ENCODE data around the gene TCF7L1.
"Not testable (repeated sequence)": the region's sequence is repeated elsewhere in the genome, so short reads cannot be mapped to it uniquely, and the experiment has no call there.

The TCF7L1 gene

GRCh38 chr2:85209887-85210286 is 76.7 kb downstream of the TCF7L1 start:
- H3K4me3 ChIP-seq (ENCODE audit: low read depth, low read length) = no peak overlapping the region
- DNase-seq (ENCODE audit: low read depth) = no peak
- TF ChIP-seq CTCF (IDR thresholded peaks at IDR 0.05; ENCODE audit: low read depth, low read length, missing control alignments) = no peak

- no peak for DNase-seq (ENCODE audit: low read depth)
- no peak for TF ChIP-seq CTCF (IDR thresholded peaks at IDR 0.05; ENCODE audit: low read depth, low read length, missing control alignments)
- no peak overlapping the region for H3K4me3 ChIP-seq (ENCODE audit: low read depth, low read length)
These were observed 77.3 kb downstream of the TCF7L1 start for GRCh38 chr2:85210511-85210910.

- not testable (repeated sequence) for H3K4me3 ChIP-seq (ENCODE audit: low read depth, low read length); DNase-seq (ENCODE audit: low read depth)
These were observed 78.4 kb downstream of the TCF7L1 start for GRCh38 chr2:85211606-85212005.

- no peak for DNase-seq (ENCODE audit: low read depth)
- no peak overlapping the region for H3K4me3 ChIP-seq (ENCODE audit: low read depth, low read length)
- TF ChIP-seq CTCF (IDR thresholded peaks at IDR 0.05; ENCODE audit: low read depth, low read length, missing control alignments) = no peak
These were observed 79.6 kb downstream of the TCF7L1 start for GRCh38 chr2:85212841-85213240.

GRCh38 chr2:85213404-85213803 is 80.2 kb downstream of the TCF7L1 start:
- no peak for TF ChIP-seq CTCF (IDR thresholded peaks at IDR 0.05; ENCODE audit: low read depth, low read length, missing control alignments)
- no peak overlapping the region for H3K4me3 ChIP-seq (ENCODE audit: low read depth, low read length)
- DNase-seq (ENCODE audit: low read depth) = no peak

GRCh38 chr2:85213901-85214512 is 80.8 kb downstream of the TCF7L1 start:
- no peak overlapping the region for H3K4me3 ChIP-seq (ENCODE audit: low read depth, low read length)
- TF ChIP-seq CTCF (IDR thresholded peaks at IDR 0.05; ENCODE audit: low read depth, low read length, missing control alignments) = no peak
- no peak for DNase-seq (ENCODE audit: low read depth)

- no peak overlapping the region for H3K4me3 ChIP-seq (ENCODE audit: low read depth, low read length)
- DNase-seq (ENCODE audit: low read depth) = no peak
- TF ChIP-seq CTCF (IDR thresholded peaks at IDR 0.05; ENCODE audit: low read depth, low read length, missing control alignments) = peak; percentile 36
These were observed 81.9 kb downstream of the TCF7L1 start for GRCh38 chr2:85215081-85215447.
